H1 (cell line): ENCODE results near the gene ZFYVE1. TPM values are rescaled to one million over a fixed set of nuclear protein-coding genes. Genes with fewer than 3 reads are reported as not detected.

Experiments used
- CTCF ChIA-PET: fragments of 300-600 bp; sonication (Branson Sonifier 250); formaldehyde crosslinking; loops from one replicate; lab custom pipeline; 2021; ENCODE audit not compliant: partially characterized antibody; lab: Charles Lee
- POLR2A ChIA-PET: fragments of 300-600 bp; sonication (Branson Sonifier 250); formaldehyde crosslinking; loops from one replicate; lab custom pipeline; 2021; ENCODE audit warnings: inconsistent platforms; ENCODE audit not compliant: partially characterized antibody; lab: Charles Lee
- DNase-seq, 2 experiments: peaks; one replicate each; pipeline versions ENCODE4 v3.0.0 to v3.0.0-alpha.2; 2010 to 2022; ENCODE audit warnings: low spot score in 2 of 2, low read depth in 1 of 2, mixed read lengths in 1 of 2
- FAIRE-seq: peaks from 2 replicates; lab custom pipeline; 2011; peaks lifted over from hg19 to GRCh38; lab: Jason Lieb, UNC
- H2AFZ ChIP-seq: 2 replicates; pipeline ENCODE4 v1.8.1; 2012; ENCODE audit warnings: low read length, inconsistent platforms
- H2AK5ac ChIP-seq: 2 replicates; pipeline ENCODE4 v1.6.1; 2013; ENCODE audit warnings: low read depth, low read length
- H2BK120ac ChIP-seq: replicated peaks from 2 replicates; pipeline ENCODE3; 2013; ENCODE audit warnings: low read depth, low read length, inconsistent platforms
- H2BK12ac ChIP-seq: 2 replicates; pipeline ENCODE4 v1.6.1; 2013; ENCODE audit warnings: low read depth, low read length
- H2BK15ac ChIP-seq: 2 replicates; pipeline ENCODE4 v1.6.1; 2013; ENCODE audit warnings: low read length
- H2BK20ac ChIP-seq: 2 replicates; pipeline ENCODE4 v1.6.1; 2013; ENCODE audit warnings: low read length
- H2BK5ac ChIP-seq: 2 replicates; pipeline ENCODE4 v1.6.1; 2013; ENCODE audit warnings: low read depth, low read length
- H3K14ac ChIP-seq: 2 replicates; pipeline ENCODE4 v1.6.1; 2013; ENCODE audit warnings: inconsistent platforms; ENCODE audit not compliant: insufficient read length
- H3K18ac ChIP-seq: 2 replicates; pipeline ENCODE4 v1.6.1; 2013; ENCODE audit warnings: low read length; ENCODE audit errors: extremely low read depth
- H3K23ac ChIP-seq: 2 replicates; pipeline ENCODE4 v1.6.1; 2013; ENCODE audit warnings: inconsistent platforms; ENCODE audit not compliant: insufficient read length
- H3K23me2 ChIP-seq: 2 replicates; pipeline ENCODE4 v1.6.1; 2013; ENCODE audit warnings: low read depth, low read length
- H3K27ac ChIP-seq: 2 replicates; pipeline ENCODE4 v1.6.1; 2011; ENCODE audit warnings: low read depth, low read length, inconsistent platforms
- H3K27me3 ChIP-seq, 4 experiments: replicated peaks in 1 of 4; 1 replicate in 1 of 4; 2 replicates in 3 of 4; pipeline versions ENCODE4 v1.6.1 to v1.8.1; 2011 to 2013; ENCODE audit warnings: low read length in 3 of 4, mild to moderate bottlenecking in 3 of 4, inconsistent platforms in 2 of 4, mixed read lengths in 2 of 4, moderate library complexity in 1 of 4; ENCODE audit not compliant: control insufficient read depth in 3 of 4, insufficient read depth in 3 of 4; ENCODE audit errors: extremely low read depth in 1 of 4
- H3K36me3 ChIP-seq, 4 experiments: 2 replicates each; pipeline versions ENCODE4 v1.6.1 to v1.8.1; 2011 to 2013; ENCODE audit warnings: mild to moderate bottlenecking in 4 of 4, low read length in 3 of 4, moderate library complexity in 2 of 4, control low read depth in 1 of 4, inconsistent platforms in 1 of 4; ENCODE audit not compliant: insufficient read depth in 4 of 4, control insufficient read depth in 2 of 4
- H3K4ac ChIP-seq: replicated peaks from 2 replicates; pipeline ENCODE3; 2013; ENCODE audit warnings: low read length, low read depth, mixed read lengths, inconsistent platforms; ENCODE audit not compliant: insufficient read length
- H3K4me1 ChIP-seq, 4 experiments: replicated peaks in 1 of 4; 1 replicate in 1 of 4; 2 replicates in 3 of 4; pipeline versions ENCODE4 v1.6.1 to v1.8.1; 2011 to 2013; ENCODE audit warnings: low read length in 3 of 4, inconsistent platforms in 2 of 4, mixed read lengths in 1 of 4; ENCODE audit not compliant: insufficient read depth in 4 of 4, control insufficient read depth in 3 of 4
- H3K4me2 ChIP-seq, 2 experiments: 2 replicates each; pipeline versions ENCODE4 v1.6.1 to v1.8.1; 2011 to 2013; ENCODE audit warnings: low read depth in 2 of 2, low read length in 2 of 2, control low read depth in 1 of 2, inconsistent platforms in 1 of 2, mild to moderate bottlenecking in 1 of 2; ENCODE audit not compliant: insufficient read depth in 1 of 2
- H3K4me3 ChIP-seq, 4 experiments: fragments of 200-600, 300-600 bp in 1 of 4; sonication (generic), shearing (Covaris generic), sonication (Bioruptor Twin) in 1 of 4; 2 replicates each; pipeline versions ENCODE4 v1.5.1 to v1.8.1; 2011 to 2016; ENCODE audit warnings: low read length in 4 of 4, low read depth in 3 of 4, control low read depth in 2 of 4, inconsistent platforms in 2 of 4, mild to moderate bottlenecking in 2 of 4, mixed read lengths in 1 of 4, moderate library complexity in 1 of 4; ENCODE audit not compliant: insufficient read depth in 2 of 4; ENCODE audit errors: extremely low read depth in 1 of 4
- H3K56ac ChIP-seq: replicated peaks from 2 replicates; pipeline ENCODE3; 2013; ENCODE audit warnings: low read depth, mild to moderate bottlenecking, mixed read lengths, low read length, inconsistent platforms; ENCODE audit not compliant: insufficient read length
- H3K79me1 ChIP-seq: 2 replicates; pipeline ENCODE4 v1.6.1; 2013; ENCODE audit warnings: low read depth, low read length, control low read depth
- H3K79me2 ChIP-seq, 2 experiments: 2 replicates each; pipeline versions ENCODE4 v1.6.1 to v1.8.1; 2012 to 2013; ENCODE audit warnings: low read length in 2 of 2, mild to moderate bottlenecking in 2 of 2, inconsistent platforms in 1 of 2; ENCODE audit not compliant: insufficient read depth in 2 of 2, control insufficient read depth in 1 of 2
- H3K9ac ChIP-seq, 4 experiments: replicated peaks in 1 of 4; 1 replicate in 1 of 4; 2 replicates in 3 of 4; pipeline versions ENCODE4 v1.6.1 to v1.8.1; 2011 to 2013; ENCODE audit warnings: low read depth in 3 of 4, low read length in 3 of 4, control low read depth in 2 of 4, mild to moderate bottlenecking in 2 of 4, moderate library complexity in 2 of 4, inconsistent platforms in 1 of 4; ENCODE audit errors: extremely low read depth in 1 of 4
- H3K9me3 ChIP-seq, 2 experiments: 2 replicates each; pipeline versions ENCODE4 v1.6.1 to v1.8.1; 2012 to 2013; ENCODE audit warnings: mild to moderate bottlenecking in 2 of 2, moderate library complexity in 2 of 2, control low read depth in 1 of 2, inconsistent platforms in 1 of 2, low read depth in 1 of 2, low read length in 1 of 2, mixed read lengths in 1 of 2; ENCODE audit not compliant: insufficient read depth in 2 of 2
- H4K20me1 ChIP-seq, 2 experiments: replicated peaks in 1 of 2; 2 replicates each; pipeline versions ENCODE3 to v1.8.1; 2011 to 2013; ENCODE audit warnings: inconsistent platforms in 2 of 2, low read length in 2 of 2, mild to moderate bottlenecking in 1 of 2; ENCODE audit not compliant: insufficient read depth in 2 of 2, control insufficient read depth in 1 of 2
- H4K5ac ChIP-seq: 2 replicates; pipeline ENCODE4 v1.6.1; 2013; ENCODE audit warnings: low read length, low read depth, mixed read lengths, inconsistent platforms; ENCODE audit not compliant: insufficient read length
- H4K8ac ChIP-seq: 2 replicates; pipeline ENCODE4 v1.8.0; 2013; ENCODE audit warnings: mild to moderate bottlenecking, moderate library complexity, low read length, inconsistent platforms; ENCODE audit not compliant: insufficient read depth; ENCODE audit errors: extremely low read depth
- H4K91ac ChIP-seq: replicated peaks from 2 replicates; pipeline ENCODE3; 2013; ENCODE audit warnings: low read length, mixed read lengths, inconsistent platforms; ENCODE audit not compliant: insufficient read length
- ATF2 ChIP-seq: IDR thresholded peaks from 2 replicates; pipeline ENCODE4 v1.6.1; 2012; ENCODE audit warnings: low read length, inconsistent platforms
- MAX ChIP-seq: IDR thresholded peaks from 2 replicates; pipeline ENCODE4 v1.6.1; 2012; ENCODE audit warnings: inconsistent platforms
- TEAD4 ChIP-seq: IDR thresholded peaks from 2 replicates; pipeline ENCODE4 v1.6.1; 2012; ENCODE audit warnings: low read depth, low read length, inconsistent platforms, mixed read lengths
- WGBS, 2 experiments: shearing (Covaris generic) in 1 of 2; methylation state at CpG; one replicate each; pipeline versions ENCODE4 v1.1.6 to v1.1.7; 2013 to 2015; ENCODE audit warnings: low lambda C conversion rate in 2 of 2, mixed read lengths in 2 of 2, inconsistent platforms in 1 of 2, low coverage in 1 of 2, missing lambda C conversion rate in 1 of 2; ENCODE audit not compliant: insufficient replicate concordance in 2 of 2, insufficient coverage in 1 of 2, insufficient read length in 1 of 2; ENCODE audit errors: extremely low coverage in 1 of 2, missing lambda C conversion rate in 1 of 2; 5-methylcytosine and 5-hydroxymethylcytosine counted together
- polyA plus RNA-seq, 7 experiments: library from polyadenylated mRNA; depleted of rRNA in 3 of 7; stranded (reverse) in 5 of 7; unstranded in 2 of 7; fragments of >200 nt in 5 of 7; fragments of 200-250 nt in 2 of 7; gene quantifications; 1 replicate in 5 of 7; 2 replicates in 1 of 7; 4 replicates in 1 of 7; pipeline versions ENCODE4 v1.2.1 to v1.2.3, GENCODE V29; 2011 to 2013; ENCODE audit warnings: missing spikeins in 2 of 7, mixed read lengths in 2 of 7
- total RNA-seq: library from RNA; stranded (reverse); fragmentation: NEBNext Ultra II Directional; extraction: Animal tissue kit (Norgen Biotek cat#: 25700); gene quantifications from 2 replicates; pipeline ENCODE4 v1.2.1, GENCODE V29; 2021

Gene ZFYVE1
- total and polyA plus RNA-seq, 2 of the 8 experiments (the other 6 are each of a cell fraction or from before 2014, with no cell fraction given): 9.8 to 12.5 TPM

GRCh38 chr14:72970824-72971434, 56.0 kb downstream of the ZFYVE1 start:
- Histone ChIP-seq H3K9ac (no peak overlapping the region), H4K20me1 (peaks cover 0 to 2% of the 10 kb centered on the region in 2 experiments), H3K56ac (no peak overlapping the region), H3K4me3 (no peak overlapping the region), H4K8ac (no peak overlapping the region), H2BK5ac (no peak overlapping the region), H3K4me1 (no peaks in the 10 kb centered on the region), H3K9me3 (no peaks in the 10 kb centered on the region), H3K14ac (no peak overlapping the region), H3K79me1 (no peaks in the 10 kb centered on the region), H3K36me3 (peaks cover 2 to 24% (median 4%) of the 10 kb centered on the region in 4 experiments; a peak in 4 of 8 replicates), H3K18ac (no peak overlapping the region), H4K5ac (no peak overlapping the region), H2BK15ac (no peak overlapping the region), H2BK12ac (no peak overlapping the region), H2AK5ac (no peak overlapping the region), H3K4ac (no peak overlapping the region), H4K91ac (no peak overlapping the region), H3K27ac (no peak overlapping the region), H3K27me3 (no peaks in the 10 kb centered on the region), H3K23me2 (no peaks in the 10 kb centered on the region), H3K4me2 (no peak overlapping the region), H2BK120ac (no peak overlapping the region), H2BK20ac (no peak overlapping the region), H2AFZ (no peak overlapping the region), H3K79me2 (no peaks in the 10 kb centered on the region), H3K23ac (no peak overlapping the region)
- TF ChIP-seq TEAD4 (no peak), ATF2 (no peak), MAX (no peak)
- 93% methylated on average over 20 of the region's 20 CpGs; no CpG with 5 or more reads in 1 of the 2 experiments for WGBS, 2 experiments
- POLR2A ChIA-PET: interaction anchor here (1.1 to 1.4 kb wide), 2 partner anchors 9 to 88 kb away, joined by 3 read pairs; partner anchors contain the start of gene RBM25
- DNase-seq (no peak), FAIRE-seq (no peak)
- CTCF ChIA-PET: interaction anchor here (0.6 kb wide), 1 partner anchor 219 kb away, joined by 3 read pairs; no protein-coding TSS in a partner anchor
